SK-N-SH (cell line): ENCODE data around the gene RPL3.

Experiments used
- CHD2 ChIP-seq: fragments of 150-350 bp; IDR thresholded peaks from 2 replicates; pipeline ENCODE4 v1.6.1; 2018; ENCODE audit warnings: low read length; ENCODE audit not compliant: partially characterized antibody
- TAF1 ChIP-seq: IDR thresholded peaks from 2 replicates; pipeline ENCODE4 v1.6.1; 2012; ENCODE audit warnings: low read depth, mild to moderate bottlenecking, low read length, moderate library complexity, borderline replicate concordance
- TF ChIP-seq, protein P1 (sequence below): fragments of 200-600 bp; sonication (generic); IDR thresholded peaks from 2 replicates; pipeline ENCODE4 v1.6.1; 2017; ENCODE audit warnings: antibody characterized with exemption, mild to moderate bottlenecking, moderate library complexity

DNA sequence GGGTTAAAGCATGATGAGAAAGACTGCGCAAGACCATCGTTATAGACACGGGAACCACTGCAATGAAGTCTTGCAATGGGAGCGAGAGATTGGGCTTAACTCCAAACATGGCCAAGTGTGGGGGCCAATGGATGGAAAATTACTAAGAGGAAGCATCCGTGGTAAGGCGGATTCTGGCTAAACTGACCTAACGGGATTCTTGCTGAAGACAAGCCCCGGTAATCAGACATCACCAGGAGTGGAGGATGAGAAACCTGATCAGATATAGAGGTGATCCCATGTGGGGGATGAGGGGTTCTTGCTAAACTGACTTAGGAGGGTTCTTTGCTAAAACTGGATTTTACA is 24.6 kb upstream of the RPL3 start:
- TF ChIP-seq, protein P1, sequence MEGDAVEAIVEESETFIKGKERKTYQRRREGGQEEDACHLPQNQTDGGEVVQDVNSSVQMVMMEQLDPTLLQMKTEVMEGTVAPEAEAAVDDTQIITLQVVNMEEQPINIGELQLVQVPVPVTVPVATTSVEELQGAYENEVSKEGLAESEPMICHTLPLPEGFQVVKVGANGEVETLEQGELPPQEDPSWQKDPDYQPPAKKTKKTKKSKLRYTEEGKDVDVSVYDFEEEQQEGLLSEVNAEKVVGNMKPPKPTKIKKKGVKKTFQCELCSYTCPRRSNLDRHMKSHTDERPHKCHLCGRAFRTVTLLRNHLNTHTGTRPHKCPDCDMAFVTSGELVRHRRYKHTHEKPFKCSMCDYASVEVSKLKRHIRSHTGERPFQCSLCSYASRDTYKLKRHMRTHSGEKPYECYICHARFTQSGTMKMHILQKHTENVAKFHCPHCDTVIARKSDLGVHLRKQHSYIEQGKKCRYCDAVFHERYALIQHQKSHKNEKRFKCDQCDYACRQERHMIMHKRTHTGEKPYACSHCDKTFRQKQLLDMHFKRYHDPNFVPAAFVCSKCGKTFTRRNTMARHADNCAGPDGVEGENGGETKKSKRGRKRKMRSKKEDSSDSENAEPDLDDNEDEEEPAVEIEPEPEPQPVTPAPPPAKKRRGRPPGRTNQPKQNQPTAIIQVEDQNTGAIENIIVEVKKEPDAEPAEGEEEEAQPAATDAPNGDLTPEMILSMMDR = no peak
- TF ChIP-seq TAF1 = no peak
- no peak for TF ChIP-seq CHD2
